Head of caudate nucleus (tissue), 42 donors: ENCODE measurements around the gene ALKBH1.
"Not testable (repeated sequence)": the region's sequence is repeated elsewhere in the genome, so short reads cannot be mapped to it uniquely, and the experiment has no call there.

ENCODE experiments used
- DNase-seq, 42 donors: peaks; one replicate each; pipeline versions ENCODE4 v3.0.0 to v3.0.0-alpha.2; 2020 to 2021; ENCODE audit warnings: mixed read lengths in 7 of 42
- intact Hi-C: fragments of 100-400 bp; cut with DNase I; formaldehyde crosslinking; loops from one replicate; pipeline ENCODE4 v1.15.0; 2022

ALKBH1 gene

DNA sequence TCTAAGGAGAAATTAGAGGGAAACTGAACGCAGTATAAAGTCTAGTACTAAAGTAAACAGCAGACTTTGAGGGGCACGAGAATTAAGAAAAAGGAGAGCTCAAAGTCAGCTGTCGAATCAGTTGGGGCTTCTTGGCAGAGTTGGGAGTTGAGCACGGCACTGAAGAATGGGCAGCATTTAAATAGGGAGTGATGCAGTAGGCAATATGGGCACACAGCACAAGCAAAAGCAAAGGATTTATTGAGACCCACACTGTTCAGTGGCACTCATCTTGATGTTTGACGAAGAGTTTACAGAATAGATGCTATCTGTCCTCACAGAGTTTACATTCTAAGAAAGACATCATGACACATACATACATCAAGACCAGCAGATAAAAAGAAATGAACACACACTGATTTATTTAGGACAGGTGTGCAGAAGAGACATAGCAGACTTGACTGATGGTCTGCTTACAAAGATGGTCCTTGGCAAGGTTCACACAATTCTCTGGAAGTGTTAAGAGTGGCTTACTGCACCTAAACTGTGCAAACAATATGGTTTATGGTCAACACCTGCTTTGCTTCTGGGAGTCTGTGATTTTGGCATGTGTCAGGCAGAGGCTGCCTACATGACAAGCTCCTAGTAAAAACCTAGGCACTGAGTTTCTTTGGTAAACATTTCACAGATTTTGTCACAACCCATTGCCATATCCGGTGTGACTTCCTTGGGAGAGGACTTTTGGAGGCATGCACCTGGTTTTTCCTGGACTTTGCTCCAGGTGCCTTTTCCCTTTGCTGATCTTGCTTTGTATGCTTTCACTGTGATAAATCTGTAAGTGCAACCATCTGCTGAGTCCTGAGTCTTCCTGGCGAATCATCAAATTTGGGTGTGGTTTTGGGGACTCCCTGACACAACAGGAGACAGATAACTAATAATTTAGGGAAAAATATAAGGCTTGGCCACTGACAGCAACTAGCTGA, 26.3 kb downstream of the ALKBH1 start:
- no peak for DNase-seq
- intact Hi-C loops = no loop called here

DNA sequence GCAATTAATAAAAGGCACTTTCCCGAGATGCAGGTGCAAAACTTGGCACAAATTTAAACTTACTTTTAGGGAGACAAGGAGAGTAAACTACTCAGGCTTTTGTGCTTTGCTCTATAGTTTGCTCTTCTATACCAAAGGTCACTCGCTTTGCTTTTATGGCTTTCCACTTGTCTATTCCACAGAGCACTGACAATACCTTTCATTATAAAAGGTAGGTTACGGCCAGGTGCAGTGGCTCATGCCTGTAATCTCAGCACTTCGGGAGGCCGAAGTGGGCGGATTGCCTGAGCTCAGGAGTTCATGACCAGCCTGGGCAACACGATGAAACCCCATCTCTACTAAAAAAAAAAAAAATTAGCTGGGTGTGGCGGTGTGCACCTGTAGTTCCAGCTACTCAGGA, 32.9 kb downstream of the ALKBH1 start:
- intact Hi-C loops = no loop called here
- no peak for DNase-seq

DNA sequence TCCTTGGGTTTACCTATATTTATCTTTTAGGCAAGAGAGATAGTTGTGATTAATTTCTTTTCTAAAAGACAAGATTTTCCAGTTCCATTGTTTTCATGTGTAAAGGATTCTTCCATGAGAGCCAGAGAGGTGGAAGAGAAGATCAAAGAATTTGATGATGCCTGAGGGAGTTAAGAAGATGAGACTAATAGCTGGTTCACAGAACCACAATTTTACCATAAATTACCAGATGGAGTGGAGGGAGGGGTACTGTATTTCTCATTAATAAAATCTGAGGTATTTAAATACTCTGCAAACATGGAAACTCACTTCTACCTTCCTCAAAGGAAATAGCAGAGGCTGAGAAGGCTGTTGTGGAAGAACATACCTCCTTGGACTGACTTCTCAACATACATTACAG, 34.6 kb downstream of the ALKBH1 start:
- no peak for DNase-seq
- intact Hi-C loops = no loop called here

DNA sequence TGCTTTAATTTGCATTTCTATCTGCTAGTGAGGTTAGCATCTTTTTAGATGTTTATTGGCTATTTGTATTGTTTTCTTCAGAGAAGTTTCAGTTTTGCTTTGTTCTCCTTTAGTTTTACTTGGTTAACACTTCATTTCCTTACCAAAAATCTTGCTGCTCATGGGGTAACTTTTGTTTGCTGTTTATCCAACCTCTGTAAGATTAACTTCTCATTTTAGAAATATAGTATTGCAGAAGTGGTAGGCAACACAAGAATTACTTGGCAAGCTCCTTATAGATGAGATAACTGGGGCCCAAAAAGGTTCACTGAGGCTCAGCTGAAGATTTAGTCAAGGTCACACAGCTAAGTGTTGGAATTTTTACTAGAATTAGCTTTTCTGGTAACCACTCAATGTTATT, 40.5 kb downstream of the ALKBH1 start:
- no peak for DNase-seq
- intact Hi-C loops = no loop called here

DNA sequence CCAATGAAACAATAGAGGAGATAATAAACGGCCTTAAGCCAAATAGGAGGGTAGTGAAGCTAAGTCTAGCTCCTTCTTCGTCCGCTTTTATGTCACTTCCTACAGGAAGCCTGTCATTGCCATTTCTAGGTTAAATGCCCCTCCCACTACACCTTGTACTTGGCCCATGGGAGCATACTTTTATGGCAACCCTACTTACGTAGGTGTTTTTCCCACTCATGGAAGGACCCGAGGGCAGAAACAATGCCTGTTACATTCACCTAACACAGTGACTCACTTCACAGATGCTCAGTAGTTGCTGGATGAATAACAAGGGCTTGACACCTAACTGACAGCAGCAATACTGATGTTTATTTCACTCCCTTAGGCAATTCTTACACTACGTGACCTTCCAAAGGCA, 44.5 kb downstream of the ALKBH1 start:
- peak in 1 of 42 donors; percentile 10 for DNase-seq
- intact Hi-C loops = no loop called here

DNA sequence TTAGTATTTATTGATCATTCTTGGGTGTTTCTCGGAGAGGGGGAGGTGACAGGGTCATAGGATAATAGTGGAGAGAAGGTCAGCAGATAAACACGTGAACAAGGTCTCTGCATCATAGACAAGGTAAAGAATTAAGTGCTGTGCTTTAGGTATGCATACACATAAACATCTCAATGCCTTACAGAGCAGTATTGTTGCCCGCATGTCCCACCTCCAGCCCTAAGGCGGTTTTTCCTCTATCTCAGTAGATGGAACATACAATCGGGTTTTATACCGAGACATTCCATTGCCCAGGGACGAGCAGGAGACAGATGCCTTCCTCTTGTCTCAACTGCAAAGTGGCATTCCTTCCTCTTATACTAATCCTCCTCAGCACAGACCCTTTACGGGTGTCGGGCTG, 46.3 kb downstream of the ALKBH1 start:
- intact Hi-C loops, DNase-seq: not testable (repeated sequence)

DNA sequence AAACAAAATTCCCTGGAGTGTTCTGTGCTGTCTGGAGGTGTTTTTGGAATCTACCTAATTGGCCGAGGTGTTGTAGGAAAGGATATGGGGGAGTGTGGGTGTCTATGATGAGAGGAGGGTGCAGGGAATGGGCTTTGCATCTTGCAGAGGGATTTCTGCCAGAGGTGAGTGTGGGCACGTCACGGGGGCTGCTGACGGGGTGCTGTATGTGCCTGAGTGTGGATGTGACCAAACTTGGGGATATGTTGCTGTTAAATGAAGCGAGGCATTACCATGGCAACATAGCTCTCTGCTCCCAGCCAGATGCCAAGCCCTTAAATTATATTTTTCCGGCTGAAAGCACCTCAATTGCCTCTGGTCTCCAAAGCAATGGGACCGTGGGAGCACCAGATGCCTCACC, 47.1 kb downstream of the ALKBH1 start:
- peak; percentile 42 to 91 (median 74) for DNase-seq
- intact Hi-C loops = no loop called here

DNA sequence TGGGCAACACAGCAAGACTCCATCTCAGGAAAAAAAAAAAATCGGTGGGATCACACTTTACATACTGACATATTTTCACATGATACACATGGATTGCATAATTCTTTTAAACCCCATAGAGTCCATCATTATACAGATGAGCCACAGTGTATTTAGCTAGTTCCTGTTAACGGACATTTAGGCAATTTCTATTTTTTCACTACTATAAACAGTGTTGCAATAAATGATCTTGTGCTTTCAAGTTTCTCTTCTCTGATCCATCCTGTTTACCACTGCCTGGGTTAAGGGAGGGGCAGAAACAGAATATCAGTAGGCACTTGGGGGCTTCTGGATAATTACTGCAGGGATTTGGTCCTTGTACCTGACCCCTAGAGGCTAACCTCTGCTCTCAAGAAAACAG, 48.0 kb downstream of the ALKBH1 start:
- no peak for DNase-seq
- intact Hi-C loops = no loop called here

DNA sequence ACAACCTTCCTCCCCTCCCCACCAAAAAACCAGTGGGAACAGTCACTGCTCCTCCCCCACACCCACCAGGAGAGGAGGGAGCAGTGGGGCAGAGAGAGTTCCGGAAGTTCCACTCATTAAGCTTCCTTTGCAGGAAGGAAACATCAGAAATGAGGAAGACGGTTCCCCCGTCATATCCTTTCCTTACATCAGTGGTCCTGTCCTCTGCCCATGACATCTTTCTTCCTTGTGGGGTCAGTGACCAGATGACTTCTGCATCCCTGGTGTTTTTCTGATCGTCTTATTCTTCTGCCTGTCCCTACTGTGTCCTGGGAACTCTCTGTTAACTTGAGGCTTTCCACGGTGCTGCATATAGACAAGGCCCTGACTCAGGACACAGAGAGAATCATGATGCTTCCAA, 50.5 kb downstream of the ALKBH1 start:
- intact Hi-C loops = no loop called here
- DNase-seq = peak in 1 of 42 donors; percentile 25

DNA sequence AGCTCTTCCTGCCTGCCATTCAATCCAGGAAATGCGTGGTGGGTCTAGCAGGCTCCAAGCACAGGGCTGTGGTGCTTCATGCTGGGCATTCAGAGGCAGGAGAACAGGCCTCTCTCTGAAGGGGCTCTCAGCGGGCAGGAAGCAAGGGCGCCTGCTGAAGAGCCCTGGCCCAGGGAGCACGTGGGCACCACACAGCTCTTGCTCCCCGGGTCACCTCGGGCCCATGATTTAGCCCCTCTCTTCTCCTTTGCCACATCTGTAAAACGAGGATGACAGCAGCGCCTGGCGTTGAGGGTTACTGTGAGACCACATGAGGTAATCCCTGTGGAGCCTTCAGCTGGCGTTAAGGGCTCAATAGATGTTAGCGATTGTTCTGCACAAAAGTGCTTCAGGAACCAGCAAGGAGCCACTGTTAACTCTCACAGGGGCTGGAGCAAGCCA, 53.8 kb downstream of the ALKBH1 start:
- intact Hi-C loops = no loop called here

DNA sequence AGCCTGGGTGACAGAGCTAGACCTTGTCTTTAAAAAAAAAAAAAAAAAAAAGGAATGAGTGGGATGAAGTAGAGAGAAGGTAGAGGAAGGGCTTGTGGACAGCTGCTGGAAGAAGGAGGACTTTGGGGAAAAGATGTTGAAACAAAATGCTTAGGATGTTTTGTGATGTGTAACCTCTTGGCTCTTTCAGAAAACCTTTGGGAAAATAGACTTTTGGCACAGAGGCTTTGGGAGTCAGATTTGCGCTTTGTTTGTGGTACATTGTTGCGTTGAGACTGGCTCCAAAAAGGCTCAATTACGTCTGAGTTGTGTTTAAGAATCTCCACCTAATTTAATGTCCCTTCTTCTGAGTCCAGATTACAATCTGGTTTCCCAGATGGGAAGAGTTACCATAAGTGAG, 58.5 kb downstream of the ALKBH1 start:
- intact Hi-C loops = no loop called here
- no peak for DNase-seq

More for the DNA sequence above, 53.8 kb downstream of the ALKBH1 start:
- peak in 8 of 42 donors; percentile 12 to 37 (median 28) for DNase-seq

DNA sequence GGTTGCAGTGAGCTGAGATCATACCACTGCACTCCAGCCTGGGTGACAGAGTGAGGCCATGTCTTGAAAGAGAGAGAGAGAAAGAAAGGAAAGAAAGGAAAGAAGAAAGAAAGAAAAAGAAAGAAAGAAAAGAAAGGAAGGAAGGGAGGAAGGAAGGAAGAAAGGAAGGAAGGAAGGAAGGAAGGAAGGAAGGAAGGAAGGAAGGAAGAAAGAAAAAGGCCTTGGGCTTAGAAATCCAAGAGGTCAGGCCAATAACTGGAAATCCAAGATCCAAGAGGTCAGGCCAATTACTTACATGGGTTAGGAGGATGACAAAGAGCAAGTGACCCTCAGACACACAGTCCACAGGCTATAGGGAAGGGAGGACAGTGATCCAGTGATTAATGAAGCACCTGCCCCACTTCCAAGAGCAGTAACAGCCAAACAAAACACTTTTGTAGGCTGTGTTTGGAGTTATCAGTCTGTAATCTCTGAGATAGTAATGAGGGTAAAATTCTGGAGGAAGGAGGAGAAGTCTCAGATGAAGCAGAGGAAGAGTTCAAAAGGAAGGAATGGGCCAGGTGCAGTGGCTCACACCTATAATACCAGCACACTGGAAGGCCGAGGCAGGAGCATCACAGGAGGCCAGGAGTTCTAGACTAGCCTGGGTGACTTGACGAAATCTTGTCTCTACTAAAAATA, 59.2 kb downstream of the ALKBH1 start:
- intact Hi-C loops = no loop called here
- DNase-seq = no peak

DNA sequence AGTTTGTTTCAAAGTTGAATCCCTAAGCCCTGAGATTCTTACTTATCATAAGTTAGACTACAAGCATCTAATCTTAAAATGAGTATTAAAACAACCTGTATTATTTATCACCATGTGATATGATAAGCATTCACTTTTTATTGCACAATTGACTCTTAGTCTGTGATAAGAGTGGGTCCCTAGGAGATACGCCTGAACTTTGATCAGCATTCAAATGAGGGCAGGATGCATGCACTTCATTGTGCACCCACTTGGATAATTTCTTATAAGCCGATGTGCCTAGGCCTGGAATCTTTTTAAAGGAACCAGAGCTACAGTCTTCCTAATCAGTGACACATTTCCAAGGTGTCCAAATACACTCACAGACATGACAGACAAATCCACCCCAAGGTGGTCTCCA, 60.0 kb downstream of the ALKBH1 start:
- intact Hi-C loops = no loop called here
- no peak for DNase-seq

DNA sequence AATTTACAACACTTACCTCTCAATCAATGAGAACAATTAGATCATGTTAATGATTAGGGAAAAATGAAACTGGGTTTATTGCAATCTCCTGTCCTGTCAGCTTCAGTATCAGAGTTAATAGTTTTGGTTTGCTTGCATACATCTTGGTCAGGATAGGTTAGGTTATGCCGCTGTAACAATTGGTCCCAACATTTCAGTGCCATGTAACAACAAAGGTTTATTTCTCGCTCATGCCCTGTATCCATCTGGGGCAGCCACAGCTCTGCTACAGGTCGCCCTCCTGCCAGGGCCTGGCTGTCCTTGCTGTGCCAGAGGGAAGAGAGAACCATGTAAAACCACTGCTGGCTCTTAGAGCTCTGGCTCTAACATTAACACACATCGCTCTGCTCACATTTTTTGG, 60.9 kb downstream of the ALKBH1 start:
- DNase-seq = no peak
- intact Hi-C loops = no loop called here

DNA sequence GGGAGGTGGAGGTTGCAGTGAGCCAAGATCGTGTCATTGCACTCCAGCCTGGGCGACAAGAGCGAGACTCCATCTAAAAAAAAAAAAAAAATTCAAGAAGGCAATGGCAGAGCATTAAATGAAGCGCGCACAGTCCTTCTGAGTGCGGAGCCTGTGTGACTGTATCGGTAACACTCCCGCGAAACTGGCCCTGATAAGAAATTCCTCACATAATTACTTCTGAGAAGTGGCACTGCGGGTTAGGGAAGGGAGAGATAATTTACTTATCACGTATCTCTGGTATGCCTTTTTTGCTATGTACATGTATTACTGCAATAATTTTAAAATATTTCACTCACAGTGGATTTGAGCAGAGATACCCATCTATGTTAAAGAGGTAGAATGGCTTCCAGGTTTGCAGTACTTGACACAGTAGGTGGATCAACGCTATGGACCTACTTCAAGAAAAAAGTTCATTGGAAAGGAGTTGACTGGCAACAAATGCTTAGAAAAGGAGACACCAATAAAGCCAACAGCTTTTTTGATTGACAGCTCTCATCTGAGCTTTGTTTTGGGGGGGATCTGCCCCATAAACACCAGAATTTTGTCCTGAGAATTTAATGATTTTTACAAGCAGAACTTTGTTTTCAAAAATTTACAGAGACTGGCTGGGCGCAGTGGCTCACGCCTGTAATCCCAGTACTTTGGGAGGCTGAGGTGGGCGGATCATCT, 62.1 kb downstream of the ALKBH1 start:
- no peak for DNase-seq
- intact Hi-C loops = no loop called here

DNA sequence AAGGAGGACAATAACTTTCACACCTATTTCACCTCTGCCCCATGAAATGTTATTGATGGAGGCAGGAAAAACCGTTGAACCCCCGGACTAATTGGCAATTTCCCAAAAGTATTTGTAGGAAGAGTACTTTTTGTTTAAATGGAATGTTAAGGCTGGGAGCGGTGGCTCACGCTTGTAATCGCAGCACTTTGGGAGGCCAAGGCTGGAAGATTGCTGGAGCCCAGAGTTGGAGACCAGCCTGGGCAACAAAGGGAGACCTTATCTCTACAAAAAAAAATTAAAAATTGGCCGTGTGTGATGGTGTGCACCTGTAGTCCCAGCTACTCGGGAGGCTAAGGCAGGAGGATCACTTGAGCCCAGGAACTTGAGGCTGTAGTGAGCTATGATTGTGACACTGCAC, 65.4 kb downstream of the ALKBH1 start:
- no peak for DNase-seq
- intact Hi-C loops = no loop called here

DNA sequence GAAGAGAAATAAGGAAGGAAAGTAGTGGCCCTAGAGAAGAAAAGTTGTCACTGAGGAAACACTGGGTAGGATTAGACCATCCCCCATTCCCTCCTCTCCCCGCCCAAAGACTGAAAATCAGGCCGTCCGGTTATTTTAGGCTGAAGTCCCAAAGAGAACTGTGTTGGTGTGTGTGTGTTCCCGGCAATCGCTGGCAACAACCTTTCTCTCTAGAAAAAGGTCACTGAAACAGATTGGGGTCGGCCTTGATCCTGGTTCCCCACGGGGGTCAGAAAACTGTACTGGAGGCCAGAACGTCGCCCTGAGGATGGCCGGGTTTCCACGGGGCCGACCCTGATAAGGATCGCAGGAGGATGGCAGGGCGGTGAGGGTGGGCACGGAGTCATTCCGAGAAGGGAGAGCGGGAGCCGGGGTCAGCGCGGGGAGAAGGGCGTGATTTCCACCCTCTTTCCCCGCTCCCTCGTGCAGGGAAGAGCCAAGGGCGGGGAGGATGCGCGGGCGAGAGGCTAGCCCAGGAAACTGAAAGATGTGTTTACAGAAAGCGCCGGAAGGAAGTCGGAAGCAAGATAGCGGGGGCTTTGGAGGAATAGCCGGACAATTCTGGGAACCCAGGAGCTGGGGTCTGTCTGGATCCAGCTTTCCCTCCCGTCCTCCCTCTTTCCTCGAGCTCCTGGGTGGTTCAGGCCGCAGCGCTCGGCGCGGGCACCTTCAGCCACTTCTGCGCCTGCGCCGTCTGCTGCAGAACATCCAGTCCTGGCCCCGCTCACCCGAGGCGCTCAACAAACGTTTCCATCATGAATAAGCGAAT, 66.1 kb downstream of the ALKBH1 start:
- DNase-seq = peak in 41 of 42 donors; percentile 39 to 87 (median 71)
- intact Hi-C loops = no loop called here

DNA sequence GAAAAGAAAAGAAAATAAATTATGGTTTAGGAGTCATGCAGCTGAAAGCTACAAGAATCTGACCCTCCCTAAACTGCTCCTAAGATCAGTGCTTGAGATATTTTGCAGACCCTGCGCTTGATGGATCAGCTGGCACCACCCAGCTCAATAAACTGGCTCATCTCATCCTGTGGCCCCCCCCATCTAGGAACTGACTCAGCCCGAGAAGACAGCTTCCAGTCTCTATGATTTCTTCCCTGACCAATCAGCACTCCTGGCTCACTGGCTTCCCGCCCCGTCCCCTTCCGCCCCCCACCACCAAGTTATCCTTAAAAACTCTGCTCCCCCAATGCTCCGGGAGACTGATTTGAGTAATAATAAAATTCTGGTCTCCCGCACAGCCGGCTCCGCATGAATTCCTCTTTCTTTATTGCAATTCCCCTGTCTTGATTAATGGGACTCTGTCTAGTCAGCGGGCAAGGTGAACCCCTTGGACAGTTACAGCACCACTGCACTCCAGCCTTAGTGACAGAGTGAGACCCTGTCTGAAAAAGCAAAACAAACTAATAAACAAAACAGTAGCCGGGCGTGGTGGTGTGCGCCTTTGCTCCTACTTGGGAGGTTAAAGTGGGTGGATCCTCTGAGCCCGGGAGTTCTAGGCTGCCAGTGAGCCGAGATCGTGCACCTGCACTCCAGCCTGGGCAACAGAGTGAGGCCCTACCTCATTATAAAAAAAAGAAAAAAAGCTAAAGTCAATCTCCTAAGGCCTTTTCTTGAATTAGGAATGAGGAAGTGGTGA, 66.9 kb downstream of the ALKBH1 start:
- intact Hi-C loops = no loop called here

More for the DNA sequence above, 66.9 kb downstream of the ALKBH1 start:
- DNase-seq = peak in 1 of 42 donors; percentile 27
